GM12878 (cell line): ENCODE data around the gene MR1. TPM values are rescaled to one million over a fixed set of nuclear protein-coding genes. Genes with fewer than 3 reads are reported as not detected.

Experiments
- ASH2L ChIP-seq: fragments of 300-600, 200-600 bp; sonication (generic); IDR thresholded peaks from 2 replicates; pipeline ENCODE4 v1.6.1; 2017; ENCODE audit warnings: low read depth, mild to moderate bottlenecking, borderline replicate concordance
- BMI1 ChIP-seq: fragments of 450-650 bp; IDR thresholded peaks from 2 replicates; pipeline ENCODE4 v1.6.1; 2016; ENCODE audit warnings: mild to moderate bottlenecking, moderate library complexity, borderline replicate concordance
- CHD2 ChIP-seq: IDR thresholded peaks from 2 replicates; pipeline ENCODE4 v1.6.1; 2011; ENCODE audit warnings: low read depth, low read length, improper control_type of control experiment, borderline replicate concordance
- CHD4 ChIP-seq: fragments of 200-600 bp; sonication (generic); IDR thresholded peaks from 2 replicates; pipeline ENCODE4 v1.6.1; 2016; ENCODE audit warnings: mild to moderate bottlenecking
- E2F4 ChIP-seq: IDR thresholded peaks from 2 replicates; pipeline ENCODE4 v1.6.1; 2012; ENCODE audit warnings: low read depth, low read length, improper control_type of control experiment
- ELK1 ChIP-seq: IDR thresholded peaks from 2 replicates; pipeline ENCODE4 v1.6.1; 2012; ENCODE audit warnings: low read depth, low read length, improper control_type of control experiment
- EZH2 ChIP-seq: IDR thresholded peaks from 2 replicates; pipeline ENCODE4 v1.6.1; 2012; ENCODE audit warnings: low read depth, mild to moderate bottlenecking, control low read depth, inconsistent platforms, low read length, borderline replicate concordance; ENCODE audit not compliant: control insufficient read depth
- IRF5 ChIP-seq: fragments of 450-650 bp; IDR thresholded peaks from 2 replicates; pipeline ENCODE4 v1.6.1; 2017; ENCODE audit warnings: borderline replicate concordance
- JUNB ChIP-seq: IDR thresholded peaks from 2 replicates; pipeline ENCODE4 v1.6.1; 2016; ENCODE audit warnings: antibody characterized with exemption, mild to moderate bottlenecking
- KDM1A ChIP-seq: fragments of 200-600 bp; sonication (generic); IDR thresholded peaks from 2 replicates; pipeline ENCODE4 v1.6.1; 2016; ENCODE audit warnings: borderline replicate concordance
- MEF2B ChIP-seq: fragments of 450-650 bp; IDR thresholded peaks from 2 replicates; pipeline ENCODE4 v1.6.1; 2018; ENCODE audit warnings: mild to moderate bottlenecking, moderate library complexity; ENCODE audit not compliant: partially characterized antibody, poor library complexity, severe bottlenecking
- NR2F1 ChIP-seq: fragments of 450-650 bp; conservative IDR thresholded peaks from 2 replicates; pipeline ENCODE4 v1.6.1; 2017; ENCODE audit warnings: mild to moderate bottlenecking
- PBX3 ChIP-seq: IDR thresholded peaks from 2 replicates; pipeline ENCODE4 v1.6.1; 2011; ENCODE audit warnings: mild to moderate bottlenecking, low read depth, low read length, moderate library complexity; ENCODE audit not compliant: insufficient replicate concordance
- RB1 ChIP-seq: fragments of 450-650 bp; formaldehyde crosslinking; IDR thresholded peaks from 2 replicates; pipeline ENCODE4 v1.6.1; 2017; ENCODE audit warnings: mild to moderate bottlenecking, borderline replicate concordance
- SP1 ChIP-seq: IDR thresholded peaks from one replicate; pipeline ENCODE4 v1.6.1; 2011; ENCODE audit warnings: low read depth, low read length
- ZBTB4 ChIP-seq: fragments of 450-650 bp; formaldehyde crosslinking; IDR thresholded peaks from 2 replicates; pipeline ENCODE4 v1.4.0; 2022; ENCODE audit warnings: mild to moderate bottlenecking, moderate library complexity
- ZNF217 ChIP-seq: fragments of 450-650 bp; IDR thresholded peaks from 2 replicates; pipeline ENCODE4 v1.6.1; 2017; ENCODE audit warnings: antibody characterized with exemption, mild to moderate bottlenecking
- ZNF592 ChIP-seq: fragments of 450-650 bp; IDR thresholded peaks from 2 replicates; pipeline ENCODE4 v1.6.1; 2017; ENCODE audit warnings: mild to moderate bottlenecking, moderate library complexity
- polyA plus RNA-seq, 11 experiments: library from polyadenylated mRNA; depleted of rRNA in 4 of 11; unstranded in 6 of 11; stranded (reverse) in 5 of 11; fragments of >200 nt; fragmentation: Nextera tagmentation in 4 of 11; fragmentation: Illumina TruSeq in 1 of 11; extraction: Ambion mirVana in 4 of 11; extraction: Trizol in 1 of 11; gene quantifications; 1 replicate in 1 of 11; 2 replicates in 10 of 11; pipeline versions ENCODE4 v1.2.1 to v1.2.3, GENCODE V29; 2011 to 2016; ENCODE audit warnings: inconsistent platforms in 2 of 11, missing spikeins in 2 of 11, low read depth in 1 of 11
- total RNA-seq, 4 experiments: library from RNA; depleted of rRNA in 3 of 4; stranded (reverse); fragments of >200 nt in 3 of 4; fragmentation: Illumina TruSeq in 1 of 4; extraction: Trizol in 1 of 4; gene quantifications; 2 replicates each; pipeline versions ENCODE4 v1.2.1 to v1.2.3, GENCODE V29; 2013 to 2021

MR1 gene
- total and polyA plus RNA-seq, 10 of the 15 experiments (the other 5 are each of a cell fraction or from before 2014, with no cell fraction given), result 24.7 to 65.9 (median 30.9) TPM

- TF ChIP-seq ELK1 (no peak), BMI1 (0 out of 2 replicates have a peak, but pooled peaks have one; percentile 8), ZBTB4 (CRISPR knock-in tag) (no peak), JUNB (no peak), NR2F1 (peak; percentile 80; the same call in 1 of the 2 replicates), IRF5 (peak; percentile 70; the same call in 1 of the 2 replicates), ZNF217 (no peak), E2F4 (no peak), PBX3 (no peak), ASH2L (no peak), EZH2 (no peak), SP1 (peak; percentile 18), RB1 (peak; percentile 10; the same call in 1 of the 2 replicates), CHD4 (no peak), KDM1A (no peak), MEF2B (peak; percentile 36), CHD2 (peak; percentile 69), ZNF592 (no peak)
Observed at GRCh38 chr1:181044449-181044966, 10.7 kb downstream of the MR1 start (continued).
